ENCODE results near the gene ACO2.

DNA sequence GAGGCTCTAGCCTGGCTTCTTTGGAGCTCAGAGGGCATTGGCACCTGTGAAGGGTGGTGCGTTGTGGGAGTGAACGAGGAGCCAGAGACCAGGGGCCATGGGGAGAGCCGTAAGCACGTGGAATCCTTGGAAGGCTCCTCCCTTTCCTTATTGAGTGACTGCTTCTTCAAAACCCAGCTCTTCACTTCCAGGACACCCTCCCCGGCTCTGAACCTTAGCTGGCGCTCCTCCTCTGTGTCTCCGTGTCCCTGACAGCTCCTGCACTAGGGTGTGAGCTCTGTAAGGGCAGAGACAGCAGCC is 49.1 kb downstream of the ACO2 start:
- no peak for TF ChIP-seq TAF1 (IDR thresholded peaks at IDR 0.05; ENCODE audit: borderline replicate concordance, insufficient read depth, low read length)
- no peak for TF ChIP-seq POLR2AphosphoS5 (IDR thresholded peaks at IDR 0.05; ENCODE audit: low read depth, low read length)
- no peak for TF ChIP-seq REST (IDR thresholded peaks at IDR 0.05; ENCODE audit: insufficient read depth in 1 of 2, low read depth in 2 of 2, low read length in 2 of 2)
